ENCODE measurements around the gene MSI2. TPM values are rescaled to one million over a fixed set of nuclear protein-coding genes. Genes with fewer than 3 reads are reported as not detected.
A peak's percentile ranks its signal among the peaks of the same experiment; 100 is the strongest.

Gene MSI2
- total RNA-seq, 1 donor from 2014 or later: 67.9 TPM

DNA sequence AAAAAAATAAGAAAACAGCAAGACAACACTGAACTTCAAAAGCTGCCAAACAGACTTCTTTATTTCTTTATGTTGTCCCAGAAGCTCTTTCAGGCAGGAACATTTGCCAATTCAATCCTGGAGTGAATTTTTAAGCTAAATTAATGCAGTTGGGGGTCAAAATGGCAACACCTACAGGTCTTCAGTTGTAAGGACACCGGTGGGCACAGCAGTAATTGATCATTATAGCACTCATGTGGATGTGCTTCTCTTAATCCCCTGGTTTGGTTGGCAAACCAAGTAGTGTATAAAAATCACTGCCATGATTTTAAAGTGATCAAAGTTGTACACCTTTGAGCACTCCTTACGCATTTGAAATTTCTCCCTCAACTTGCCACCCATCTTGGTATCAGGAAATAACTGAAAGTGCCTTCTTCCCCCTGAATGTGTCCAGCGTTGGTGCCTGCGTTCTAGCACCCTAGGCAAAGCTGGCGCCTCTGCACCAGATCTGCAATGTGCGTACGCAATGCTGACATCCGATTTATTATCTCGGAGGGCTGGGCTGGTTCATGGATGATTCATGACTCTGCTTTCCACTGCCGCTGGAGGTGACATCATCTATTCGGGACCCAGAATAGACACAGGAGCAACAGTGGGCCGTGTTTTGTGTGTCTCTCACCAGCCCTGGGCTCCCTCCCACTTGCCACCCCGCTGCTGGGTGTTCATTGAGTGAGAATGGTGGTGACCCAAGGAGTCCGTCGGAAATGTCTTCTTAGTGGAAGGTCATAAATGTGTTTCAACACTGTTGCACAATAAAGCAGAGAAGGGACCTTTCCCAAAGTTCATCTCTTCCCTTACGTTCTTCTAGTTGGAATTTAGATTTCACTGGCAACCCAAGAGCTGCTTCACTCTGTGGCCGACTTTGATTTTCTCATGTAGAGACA lies 285.4 kb downstream of the MSI2 start:
- Histone ChIP-seq H3K4me2 (ENCODE audit: low read length) (peak overlapping the region; percentile 74), H3K9ac (ENCODE audit: low read length) (peak overlapping the region; percentile 49), H2AFZ (ENCODE audit: low read depth, low read length) (peak overlapping the region; percentile 13), H3K79me2 (ENCODE audit: insufficient read depth, low read length) (no peaks in the 10 kb centered on the region), H3K4me1 (ENCODE audit: insufficient read depth, low read length) (peaks cover 25% of the 10 kb centered on the region), H4K20me1 (ENCODE audit: insufficient read depth, low read length) (no peaks in the 10 kb centered on the region), H3K27ac (ENCODE audit: low read depth, low read length) (peak overlapping the region; percentile 55), H3K9me3 (ENCODE audit: insufficient read depth, low read depth, low read length) (no peaks in the 10 kb centered on the region), H3K4me3 (ENCODE audit: insufficient read depth, low read depth, low read length) (peak overlapping the region; percentile 15), H3K27me3 (ENCODE audit: insufficient read depth, low read length) (no peaks in the 10 kb centered on the region), H3K36me3 (ENCODE audit: insufficient read depth, low read length) (no peaks in the 10 kb centered on the region)
- peaks cover 4% of the 10 kb centered on the region for H3K36me3 Mint-ChIP-seq (ENCODE audit: low read depth, unreplicated experiment)
- H3K27me3 Mint-ChIP-seq (ENCODE audit: low read depth, unreplicated experiment): no peaks in the 10 kb centered on the region
- DNase-seq (ENCODE audit: low read depth) (peak; percentile 89), FAIRE-seq (peak; percentile 9)
- peaks cover 14% of the 10 kb centered on the region for H3K4me1 Mint-ChIP-seq (ENCODE audit: low read depth, unreplicated experiment)
- no peak overlapping the region for H3K4me3 Mint-ChIP-seq (ENCODE audit: unreplicated experiment)
- TF ChIP-seq EZH2 (IDR thresholded peaks at IDR 0.05; ENCODE audit: insufficient read depth, low read length): no peak
- no peak for TF ChIP-seq CTCF (IDR thresholded peaks at IDR 0.05; ENCODE audit: insufficient read depth, low read depth, low read length)
- no peaks in the 10 kb centered on the region for H3K9me3 Mint-ChIP-seq (ENCODE audit: unreplicated experiment)
- H3K27ac Mint-ChIP-seq (ENCODE audit: unreplicated experiment): peak overlapping the region; percentile 21

DNA sequence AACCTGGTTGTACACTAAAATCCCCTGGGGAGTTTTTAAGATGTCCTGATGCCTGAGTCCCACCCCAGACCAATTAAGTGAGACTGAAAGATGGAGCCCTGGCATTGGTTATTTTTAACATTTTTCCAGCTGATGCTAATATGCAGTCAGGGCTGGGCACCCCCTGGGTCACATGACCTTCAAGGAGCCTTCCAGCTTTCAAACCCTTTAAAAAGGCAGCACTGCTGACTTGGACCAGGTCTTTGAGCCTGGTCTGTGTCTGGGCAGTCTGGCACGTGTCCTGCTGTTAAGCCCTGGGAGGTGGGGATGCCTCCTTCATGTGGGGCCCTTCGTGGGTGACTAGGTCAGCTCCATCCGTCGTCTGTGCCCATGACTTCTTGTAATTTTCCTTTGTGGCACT lies 286.2 kb downstream of the MSI2 start:
- Mint-ChIP-seq H3K36me3 (ENCODE audit: low read depth, unreplicated experiment) (peaks cover 8% of the 10 kb centered on the region), H3K27me3 (ENCODE audit: low read depth, unreplicated experiment) (no peaks in the 10 kb centered on the region), H3K9me3 (ENCODE audit: unreplicated experiment) (peaks cover 2% of the 10 kb centered on the region), H3K4me1 (ENCODE audit: low read depth, unreplicated experiment) (peaks cover 14% of the 10 kb centered on the region), H3K27ac (ENCODE audit: unreplicated experiment) (no peak overlapping the region), H3K4me3 (ENCODE audit: unreplicated experiment) (no peak overlapping the region)
- Histone ChIP-seq H3K27me3 (ENCODE audit: insufficient read depth, low read length) (no peaks in the 10 kb centered on the region), H3K27ac (ENCODE audit: low read depth, low read length) (peak overlapping the region; percentile 55), H3K9ac (ENCODE audit: low read length) (no peak overlapping the region), H4K20me1 (ENCODE audit: insufficient read depth, low read length) (no peaks in the 10 kb centered on the region), H3K4me1 (ENCODE audit: insufficient read depth, low read length) (peaks cover 24% of the 10 kb centered on the region), H3K79me2 (ENCODE audit: insufficient read depth, low read length) (no peaks in the 10 kb centered on the region), H3K4me2 (ENCODE audit: low read length) (peak overlapping the region; percentile 74), H3K9me3 (ENCODE audit: insufficient read depth, low read depth, low read length) (no peaks in the 10 kb centered on the region), H3K36me3 (ENCODE audit: insufficient read depth, low read length) (no peaks in the 10 kb centered on the region), H2AFZ (ENCODE audit: low read depth, low read length) (no peak overlapping the region), H3K4me3 (ENCODE audit: insufficient read depth, low read depth, low read length) (no peak overlapping the region)
- TF ChIP-seq CTCF (IDR thresholded peaks at IDR 0.05; ENCODE audit: insufficient read depth, low read depth, low read length): no peak
- TF ChIP-seq EZH2 (IDR thresholded peaks at IDR 0.05; ENCODE audit: insufficient read depth, low read length): no peak
- no peak for FAIRE-seq
- no peak for DNase-seq (ENCODE audit: low read depth)

GRCh38 chr17:57543230-57543629 lies 286.9 kb downstream of the MSI2 start:
- Mint-ChIP-seq H3K4me1 (ENCODE audit: low read depth, unreplicated experiment) (peaks cover 11% of the 10 kb centered on the region), H3K4me3 (ENCODE audit: unreplicated experiment) (no peak overlapping the region), H3K27me3 (ENCODE audit: low read depth, unreplicated experiment) (no peaks in the 10 kb centered on the region), H3K27ac (ENCODE audit: unreplicated experiment) (no peak overlapping the region), H3K36me3 (ENCODE audit: low read depth, unreplicated experiment) (peaks cover 8% of the 10 kb centered on the region), H3K9me3 (ENCODE audit: unreplicated experiment) (peaks cover 2% of the 10 kb centered on the region)
- Histone ChIP-seq H3K36me3 (ENCODE audit: insufficient read depth, low read length) (no peaks in the 10 kb centered on the region), H3K27me3 (ENCODE audit: insufficient read depth, low read length) (no peaks in the 10 kb centered on the region), H3K4me1 (ENCODE audit: insufficient read depth, low read length) (peaks cover 20% of the 10 kb centered on the region), H3K27ac (ENCODE audit: low read depth, low read length) (no peak overlapping the region), H3K4me2 (ENCODE audit: low read length) (no peak overlapping the region), H3K9ac (ENCODE audit: low read length) (no peak overlapping the region), H3K79me2 (ENCODE audit: insufficient read depth, low read length) (no peaks in the 10 kb centered on the region), H2AFZ (ENCODE audit: low read depth, low read length) (no peak overlapping the region), H4K20me1 (ENCODE audit: insufficient read depth, low read length) (no peaks in the 10 kb centered on the region), H3K4me3 (ENCODE audit: insufficient read depth, low read depth, low read length) (no peak overlapping the region), H3K9me3 (ENCODE audit: insufficient read depth, low read depth, low read length) (no peaks in the 10 kb centered on the region)
- FAIRE-seq (no peak), DNase-seq (ENCODE audit: low read depth) (no peak)
- TF ChIP-seq CTCF (IDR thresholded peaks at IDR 0.05; ENCODE audit: insufficient read depth, low read depth, low read length): no peak
